Forelimb muscle (tissue), 1 donor: Measurements from ENCODE around the gene GDPD4. TPM values are rescaled to one million over a fixed set of nuclear protein-coding genes. Genes with fewer than 3 reads are reported as not detected.

Source experiments
- DNase-seq: peaks from one replicate; pipeline ENCODE4 v3.0.0-alpha.2; 2013; ENCODE audit warnings: low read depth
- polyA plus RNA-seq: library from polyadenylated mRNA; unstranded; fragments of 120-200 nt; gene quantifications from one replicate; pipeline ENCODE4 v1.2.1, GENCODE V29; 2013; ENCODE audit not compliant: insufficient read length

The GDPD4 gene
- polyA plus RNA-seq, 1 donor, result 0.09 TPM

GRCh38 chr11:77191823-77192495 is 109.5 kb downstream of the GDPD4 start:
- no peak for DNase-seq

GRCh38 chr11:77191429-77191822 is 110.1 kb downstream of the GDPD4 start:
- no peak for DNase-seq

- DNase-seq, result no peak
Measured at GRCh38 chr11:77190331-77191075, 111.0 kb downstream of the GDPD4 start.

- DNase-seq, result no peak
Measured at GRCh38 chr11:77189588-77190210, 111.8 kb downstream of the GDPD4 start.

GRCh38 chr11:77188633-77189491 is 112.6 kb downstream of the GDPD4 start:
- no peak for DNase-seq

- DNase-seq, result peak; percentile 51
Measured at GRCh38 chr11:77187776-77188632, 113.5 kb downstream of the GDPD4 start.

GRCh38 chr11:77187111-77187750 is 114.3 kb downstream of the GDPD4 start:
- no peak for DNase-seq

- DNase-seq, result no peak
Measured at GRCh38 chr11:77186302-77186701, 115.2 kb downstream of the GDPD4 start.

GRCh38 chr11:77184136-77184860 is 117.2 kb downstream of the GDPD4 start:
- no peak for DNase-seq

GRCh38 chr11:77183431-77183984 is 118.0 kb downstream of the GDPD4 start:
- DNase-seq, result no peak

- DNase-seq, result no peak
Measured at GRCh38 chr11:77182542-77183430, 118.7 kb downstream of the GDPD4 start.

GRCh38 chr11:77181799-77182541 is 119.5 kb downstream of the GDPD4 start:
- no peak for DNase-seq

- no peak for DNase-seq
Measured at GRCh38 chr11:77181226-77181625, 120.3 kb downstream of the GDPD4 start.

- no peak for DNase-seq
Measured at GRCh38 chr11:77180346-77180745, 121.1 kb downstream of the GDPD4 start.

- no peak for DNase-seq
Measured at GRCh38 chr11:77179681-77180080, 121.8 kb downstream of the GDPD4 start.

- no peak for DNase-seq
Measured at GRCh38 chr11:77179048-77179447, 122.4 kb downstream of the GDPD4 start.

- no peak for DNase-seq
Measured at GRCh38 chr11:77178150-77178549, 123.3 kb downstream of the GDPD4 start.

- no peak for DNase-seq
Measured at GRCh38 chr11:77176996-77177395, 124.5 kb downstream of the GDPD4 start.
